Testis (tissue), 3 donors: ENCODE data around the gene CDKN2AIP. TPM values are rescaled to one million over a fixed set of nuclear protein-coding genes. Genes with fewer than 3 reads are reported as not detected.
A peak's percentile ranks its signal among the peaks of the same experiment; 100 is the strongest.

Experiments
- DNase-seq: peaks from one replicate; pipeline ENCODE4 v3.0.0-alpha.2; 2019
- H3K27ac ChIP-seq, 2 donors: fragments of 200-600 bp; sonication (generic); one replicate each; pipeline ENCODE4 v1.5.1; 2019
- H3K27me3 ChIP-seq: fragments of 200-600 bp; sonication (generic); one replicate; pipeline ENCODE4 v1.5.1; 2019
- H3K36me3 ChIP-seq: fragments of 200-600 bp; sonication (generic); one replicate; pipeline ENCODE4 v1.5.1; 2017; ENCODE audit warnings: low read depth; ENCODE audit errors: missing control alignments
- H3K4me1 ChIP-seq: fragments of 200-600 bp; sonication (generic); one replicate; pipeline ENCODE4 v1.5.1; 2019
- H3K4me3 ChIP-seq, 2 donors: fragments of 200-600 bp; sonication (generic); one replicate each; pipeline ENCODE4 v1.5.1; 2017 to 2019
- H3K9me3 ChIP-seq: fragments of 200-600 bp; sonication (generic); one replicate; pipeline ENCODE4 v1.5.1; 2017
- CTCF ChIP-seq, 3 experiments: fragments of 450-650 bp in 2 of 3; fragments of 200-600 bp in 1 of 3; sonication (generic) in 1 of 3; IDR thresholded peaks; one replicate each; pipeline ENCODE4 v1.5.1; 2016 to 2019; ENCODE audit warnings: antibody characterized with exemption in 3 of 3, mild to moderate bottlenecking in 2 of 3, moderate library complexity in 1 of 3
- POLR2A ChIP-seq: fragments of 450-650 bp; IDR thresholded peaks from one replicate; pipeline ENCODE4 v1.6.1; 2017; ENCODE audit warnings: antibody characterized with exemption, mild to moderate bottlenecking, moderate library complexity
- WGBS, 2 donors: methylation state at CpG; one replicate each; pipeline ENCODE4 v1.1.5; 2018; 5-methylcytosine and 5-hydroxymethylcytosine counted together
- intact Hi-C: fragments of 100-400 bp; cut with DNase I; formaldehyde crosslinking; loops from one replicate; pipeline ENCODE4 v1.15.1; 2023; ENCODE audit warnings: low total_unique reads
- polyA plus RNA-seq: library from polyadenylated mRNA; stranded (reverse); fragments of 350-450 nt; fragmentation: Illumina TruSeq; extraction: RNeasy Lipid Tissue Mini Kit (QIAGEN cat#74804); gene quantifications from one replicate; pipeline ENCODE4 v1.2.3, GENCODE V29; 2014; ENCODE audit warnings: low read depth, low replicate concordance; ENCODE audit not compliant: insufficient read depth
- total RNA-seq, 2 donors: library from RNA; depleted of rRNA; stranded (reverse); fragments of >200 nt; gene quantifications; one replicate each; pipeline ENCODE4 v1.2.3, GENCODE V29; 2016

CDKN2AIP gene
- total and polyA plus RNA-seq, 3 donors from 2014 or later, result 32.7 to 38.7 (median 37.4) TPM

- intact Hi-C loops, result no loop called here
- TF ChIP-seq CTCF (IDR thresholded peaks at IDR 0.05) (no peak), POLR2A (no peak)
- Histone ChIP-seq H3K27ac (peak overlapping the region in 1 of 2 donors; percentile 39), H3K4me1 (no peaks in the 10 kb centered on the region), H3K27me3 (no peaks in the 10 kb centered on the region), H3K9me3 (no peaks in the 10 kb centered on the region), H3K36me3 (no peaks in the 10 kb centered on the region), H3K4me3 (peak overlapping the region; percentile 10 to 64)
- DNase-seq, result no peak
- WGBS, 2 donors, result 71 to 80% methylated on average over 8 of the region's 8 CpGs
Observed at GRCh38 chr4:183407635-183408464, 36.6 kb upstream of the CDKN2AIP start.

GRCh38 chr4:183408796-183409195 is 35.6 kb upstream of the CDKN2AIP start:
- Histone ChIP-seq H3K4me1 (no peaks in the 10 kb centered on the region), H3K27ac (no peak overlapping the region), H3K27me3 (no peaks in the 10 kb centered on the region), H3K4me3 (no peak overlapping the region), H3K9me3 (no peaks in the 10 kb centered on the region), H3K36me3 (no peaks in the 10 kb centered on the region)
- intact Hi-C loops, result no loop called here
- WGBS, 2 donors, result 83 to 92% methylated on average over 8 of the region's 8 CpGs
- no peak for DNase-seq
- no peak for TF ChIP-seq CTCF (IDR thresholded peaks at IDR 0.05)
- TF ChIP-seq POLR2A, result no peak

- H3K4me3 ChIP-seq, result no peak overlapping the region
- TF ChIP-seq CTCF (IDR thresholded peaks at IDR 0.05), result no peak
- TF ChIP-seq POLR2A, result no peak
- H3K9me3 ChIP-seq, result no peaks in the 10 kb centered on the region
- 81 to 89% methylated on average over 4 of the region's 4 CpGs for WGBS, 2 donors
- intact Hi-C loops, result no loop called here
- H3K4me1 ChIP-seq, result no peaks in the 10 kb centered on the region
- no peak overlapping the region for H3K27ac ChIP-seq
- H3K36me3 ChIP-seq, result no peaks in the 10 kb centered on the region
- H3K27me3 ChIP-seq, result no peaks in the 10 kb centered on the region
- no peak for DNase-seq
Observed at GRCh38 chr4:183409483-183409882, 35.0 kb upstream of the CDKN2AIP start.

GRCh38 chr4:183409934-183410333 is 34.5 kb upstream of the CDKN2AIP start:
- H3K9me3 ChIP-seq, result no peaks in the 10 kb centered on the region
- no peak for DNase-seq
- no peaks in the 10 kb centered on the region for H3K4me1 ChIP-seq
- no peaks in the 10 kb centered on the region for H3K36me3 ChIP-seq
- H3K4me3 ChIP-seq, result no peak overlapping the region
- WGBS, 2 donors, result 73 to 76% methylated on average over 9 of the region's 9 CpGs
- intact Hi-C loops, result no loop called here
- TF ChIP-seq POLR2A (no peak), CTCF (IDR thresholded peaks at IDR 0.05) (no peak)
- H3K27ac ChIP-seq, result no peak overlapping the region
- no peaks in the 10 kb centered on the region for H3K27me3 ChIP-seq
